ENCODE results near the gene STMN3.
A peak's percentile ranks its signal among the peaks of the same experiment; 100 is the strongest.

STMN3 gene

GRCh38 chr20:63653041-63653973 is at the start of gene STMN3:
Gene STMN3, minus strand, starts transcription at chr20:63653424. Its CDS starts 79 bp downstream, at chr20:63653345.
- DNase-seq (ENCODE audit: low read depth in 1 of 2, low spot score in 1 of 2): peak; percentile 43 to 46

GRCh38 chr20:63702036-63702665 is 48.9 kb upstream of the STMN3 start:
- DNase-seq (ENCODE audit: low read depth in 1 of 2, low spot score in 1 of 2): no peak

GRCh38 chr20:63701329-63702035 is 48.3 kb upstream of the STMN3 start:
- no peak for DNase-seq (ENCODE audit: low read depth in 1 of 2, low spot score in 1 of 2)

GRCh38 chr20:63701051-63701328 is 47.8 kb upstream of the STMN3 start:
- no peak for DNase-seq (ENCODE audit: low read depth in 1 of 2, low spot score in 1 of 2)

- DNase-seq (ENCODE audit: low read depth in 1 of 2, low spot score in 1 of 2): no peak
Measured at GRCh38 chr20:63700199-63701050, 47.2 kb upstream of the STMN3 start.

- DNase-seq (ENCODE audit: low read depth in 1 of 2, low spot score in 1 of 2): no peak
Measured at GRCh38 chr20:63699466-63700198, 46.4 kb upstream of the STMN3 start.

- peak in 1 of 2 donors; percentile 38 for DNase-seq (ENCODE audit: low read depth in 1 of 2, low spot score in 1 of 2)
Measured at GRCh38 chr20:63698739-63699465, 45.7 kb upstream of the STMN3 start.

GRCh38 chr20:63697868-63698545 is 44.8 kb upstream of the STMN3 start:
- DNase-seq (ENCODE audit: low read depth in 1 of 2, low spot score in 1 of 2): no peak

- DNase-seq (ENCODE audit: low read depth in 1 of 2, low spot score in 1 of 2): no peak
Measured at GRCh38 chr20:63697357-63697867, 44.2 kb upstream of the STMN3 start.

GRCh38 chr20:63696628-63697356 is 43.6 kb upstream of the STMN3 start, which contains the start of gene TNFRSF6B:
Gene TNFRSF6B, plus strand, starts transcription at chr20:63696652. Its CDS starts 116 bp downstream, at chr20:63696768.
- no peak for DNase-seq (ENCODE audit: low read depth in 1 of 2, low spot score in 1 of 2)

- no peak for DNase-seq (ENCODE audit: low read depth in 1 of 2, low spot score in 1 of 2)
Measured at GRCh38 chr20:63696306-63696627, 43.0 kb upstream of the STMN3 start.

- DNase-seq (ENCODE audit: low read depth in 1 of 2, low spot score in 1 of 2): no peak
Measured at GRCh38 chr20:63695424-63696305, 42.4 kb upstream of the STMN3 start.

- no peak for DNase-seq (ENCODE audit: low read depth in 1 of 2, low spot score in 1 of 2)
Measured at GRCh38 chr20:63694584-63695423, 41.6 kb upstream of the STMN3 start.

- no peak for DNase-seq (ENCODE audit: low read depth in 1 of 2, low spot score in 1 of 2)
Measured at GRCh38 chr20:63693733-63694583, 40.7 kb upstream of the STMN3 start.

- DNase-seq (ENCODE audit: low read depth in 1 of 2, low spot score in 1 of 2): no peak
Measured at GRCh38 chr20:63693083-63693732, 40.0 kb upstream of the STMN3 start.

All from activated T-helper 1 cell treated with anti-CD3 and anti-CD28 coated beads, Interleukin-2, amount 50 U/mL, for 16 hours (primary cell).